Testis (tissue), 2 donors: Measurements from ENCODE around the gene ALK.

Source experiments
- POLR2A ChIP-seq: fragments of 450-650 bp; IDR thresholded peaks from one replicate; pipeline ENCODE4 v1.6.1; 2017; ENCODE audit warnings: antibody characterized with exemption, mild to moderate bottlenecking, moderate library complexity
- TF ChIP-seq, protein P1 (sequence below), 3 experiments: fragments of 450-650 bp in 2 of 3; fragments of 200-600 bp in 1 of 3; sonication (generic) in 1 of 3; IDR thresholded peaks; one replicate each; pipeline ENCODE4 v1.5.1; 2016 to 2019; ENCODE audit warnings: antibody characterized with exemption in 3 of 3, mild to moderate bottlenecking in 2 of 3, moderate library complexity in 1 of 3

DNA sequence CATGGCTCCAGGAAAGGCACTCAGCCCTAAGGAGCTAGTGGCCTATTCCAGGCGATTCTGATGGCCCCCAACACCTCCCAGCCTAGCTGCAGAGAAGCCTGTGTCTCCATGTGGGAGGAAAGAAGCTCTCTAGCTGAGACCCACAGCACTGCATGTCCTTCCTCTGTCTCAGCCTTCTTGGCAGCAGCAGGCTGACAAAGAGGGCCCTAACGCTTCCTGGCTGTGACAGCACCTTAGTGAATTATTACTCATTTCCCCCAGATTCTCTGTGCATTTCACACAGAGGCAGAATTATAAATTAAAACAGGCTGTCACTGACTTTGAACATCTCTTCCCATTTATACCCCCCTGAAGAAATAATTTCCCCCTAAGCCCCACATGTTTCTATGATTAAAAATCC, 599.4 kb downstream of the ALK start:
- TF ChIP-seq, protein P1, sequence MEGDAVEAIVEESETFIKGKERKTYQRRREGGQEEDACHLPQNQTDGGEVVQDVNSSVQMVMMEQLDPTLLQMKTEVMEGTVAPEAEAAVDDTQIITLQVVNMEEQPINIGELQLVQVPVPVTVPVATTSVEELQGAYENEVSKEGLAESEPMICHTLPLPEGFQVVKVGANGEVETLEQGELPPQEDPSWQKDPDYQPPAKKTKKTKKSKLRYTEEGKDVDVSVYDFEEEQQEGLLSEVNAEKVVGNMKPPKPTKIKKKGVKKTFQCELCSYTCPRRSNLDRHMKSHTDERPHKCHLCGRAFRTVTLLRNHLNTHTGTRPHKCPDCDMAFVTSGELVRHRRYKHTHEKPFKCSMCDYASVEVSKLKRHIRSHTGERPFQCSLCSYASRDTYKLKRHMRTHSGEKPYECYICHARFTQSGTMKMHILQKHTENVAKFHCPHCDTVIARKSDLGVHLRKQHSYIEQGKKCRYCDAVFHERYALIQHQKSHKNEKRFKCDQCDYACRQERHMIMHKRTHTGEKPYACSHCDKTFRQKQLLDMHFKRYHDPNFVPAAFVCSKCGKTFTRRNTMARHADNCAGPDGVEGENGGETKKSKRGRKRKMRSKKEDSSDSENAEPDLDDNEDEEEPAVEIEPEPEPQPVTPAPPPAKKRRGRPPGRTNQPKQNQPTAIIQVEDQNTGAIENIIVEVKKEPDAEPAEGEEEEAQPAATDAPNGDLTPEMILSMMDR (IDR thresholded peaks at IDR 0.05), result no peak
- no peak for TF ChIP-seq POLR2A
